Kidney (tissue), 14 donors: ENCODE data around the gene ARL11. TPM values are rescaled to one million over a fixed set of nuclear protein-coding genes. Genes with fewer than 3 reads are reported as not detected.

Experiments used
- DNase-seq, 5 donors: peaks; one replicate each; pipeline ENCODE4 v3.0.0-alpha.2; 2013 to 2020
- FAIRE-seq: peaks from 2 replicates; lab custom pipeline; 2012; peaks lifted over from hg19 to GRCh38; lab: Jason Lieb, UNC
- H3K27ac ChIP-seq, 2 donors: one replicate each; pipeline ENCODE4 v1.7.0; 2013; ENCODE audit warnings: low read depth in 2 of 2, low read length in 2 of 2, inconsistent platforms in 1 of 2
- H3K27me3 ChIP-seq: one replicate; pipeline ENCODE4 v1.7.1; 2013; ENCODE audit warnings: low read length, inconsistent platforms; ENCODE audit not compliant: control insufficient read depth, insufficient read depth
- H3K36me3 ChIP-seq, 3 donors: one replicate each; pipeline versions ENCODE4 v1.7.0 to v1.7.1; 2013; ENCODE audit warnings: low read length in 3 of 3, control low read depth in 1 of 3, inconsistent platforms in 1 of 3; ENCODE audit not compliant: insufficient read depth in 3 of 3, control insufficient read depth in 2 of 3
- H3K4me1 ChIP-seq, 3 donors: one replicate each; pipeline versions ENCODE4 v1.7.0 to v1.7.1; 2013; ENCODE audit warnings: low read length in 3 of 3, inconsistent platforms in 1 of 3, low read depth in 1 of 3; ENCODE audit not compliant: control insufficient read depth in 2 of 3, insufficient read depth in 2 of 3
- H3K4me3 ChIP-seq, 3 donors: one replicate each; pipeline versions ENCODE4 v1.7.0 to v1.8.1; 2013; ENCODE audit warnings: low read length in 3 of 3, control low read depth in 1 of 3, inconsistent platforms in 1 of 3
- H3K9ac ChIP-seq, 3 donors: one replicate each; pipeline versions ENCODE4 v1.7.0 to v1.7.1; 2013; ENCODE audit warnings: low read length in 3 of 3, control low read depth in 1 of 3, inconsistent platforms in 1 of 3
- H3K9me3 ChIP-seq, 3 donors: one replicate each; pipeline versions ENCODE4 v1.7.0 to v1.7.1; 2013; ENCODE audit warnings: low read length in 3 of 3, control low read depth in 1 of 3, inconsistent platforms in 1 of 3; ENCODE audit not compliant: control insufficient read depth in 2 of 3, insufficient read depth in 1 of 3
- CTCF ChIP-seq: IDR thresholded peaks from 3 replicates; pipeline ENCODE4 v1.5.1; 2012; ENCODE audit warnings: mild to moderate bottlenecking, moderate library complexity, borderline replicate concordance; ENCODE audit not compliant: insufficient read depth; ENCODE audit errors: extremely low read depth
- intact Hi-C: fragments of 100-400 bp; cut with DNase I; formaldehyde crosslinking; loops from one replicate; pipeline ENCODE4 v1.11.1; 2022
- polyA plus RNA-seq: library from polyadenylated mRNA; stranded (reverse); fragments of 350-450 nt; fragmentation: Illumina TruSeq; extraction: RNeasy Lipid Tissue Mini Kit (QIAGEN cat#74804); gene quantifications from one replicate; pipeline ENCODE4 v1.2.3, GENCODE V29; 2014; ENCODE audit warnings: low read depth, low replicate concordance; ENCODE audit not compliant: insufficient read depth
- total RNA-seq: library from RNA; stranded (reverse); fragmentation: NEBNext Ultra II Directional; extraction: Animal tissue kit (Norgen Biotek cat#: 25700); gene quantifications from one replicate; pipeline ENCODE4 v1.2.1, GENCODE V29; 2021
- donor health status: control.
- donor health status: control.
- donor health status: control.
- donor health status: control.
- donor health status: control.
- donor health status: DM: yes; HTN: yes; CAD: no.
- donor health status: Normal renal cell carcinoma (clear cell type).

The ARL11 gene
- total and polyA plus RNA-seq, 2 donors from 2014 or later: 0.19 to 1.6 TPM

- no peak overlapping the region for H3K27ac ChIP-seq
- TF ChIP-seq CTCF: no peak
- H3K9me3 ChIP-seq: no peaks in the 10 kb centered on the region
- peaks cover 0 to 2% (median 0%) of the 10 kb centered on the region in 3 donors for H3K4me1 ChIP-seq
- no peak for FAIRE-seq
- H3K27me3 ChIP-seq: no peaks in the 10 kb centered on the region
- no peaks in the 10 kb centered on the region for H3K36me3 ChIP-seq
- H3K9ac ChIP-seq: no peak overlapping the region
- H3K4me3 ChIP-seq: no peak overlapping the region
- no peak for DNase-seq
- intact Hi-C loops: no loop called here
Measured at GRCh38 chr13:49638744-49639072, 10.4 kb downstream of the ARL11 start.

- Histone ChIP-seq H3K36me3 (no peaks in the 10 kb centered on the region), H3K4me1 (no peaks in the 10 kb centered on the region), H3K4me3 (no peak overlapping the region), H3K9ac (no peak overlapping the region), H3K27me3 (no peaks in the 10 kb centered on the region), H3K27ac (no peak overlapping the region), H3K9me3 (no peaks in the 10 kb centered on the region)
- no peak for TF ChIP-seq CTCF
- DNase-seq: no peak
- no peak for FAIRE-seq
- intact Hi-C loops: no loop called here
Measured at GRCh38 chr13:49641801-49642291, 13.5 kb downstream of the ARL11 start.

GRCh38 chr13:49643035-49643646 is 14.8 kb downstream of the ARL11 start:
- Histone ChIP-seq H3K9me3 (no peaks in the 10 kb centered on the region), H3K36me3 (no peaks in the 10 kb centered on the region), H3K4me1 (no peaks in the 10 kb centered on the region), H3K9ac (no peak overlapping the region), H3K27me3 (no peaks in the 10 kb centered on the region), H3K4me3 (no peak overlapping the region), H3K27ac (no peak overlapping the region)
- intact Hi-C loops: no loop called here
- TF ChIP-seq CTCF: no peak
- DNase-seq (no peak), FAIRE-seq (no peak)

- Histone ChIP-seq H3K4me1 (no peaks in the 10 kb centered on the region), H3K9me3 (no peaks in the 10 kb centered on the region), H3K36me3 (no peaks in the 10 kb centered on the region), H3K27me3 (no peaks in the 10 kb centered on the region), H3K4me3 (no peak overlapping the region), H3K27ac (no peak overlapping the region), H3K9ac (no peak overlapping the region)
- intact Hi-C loops: no loop called here
- TF ChIP-seq CTCF: no peak
- FAIRE-seq (no peak), DNase-seq (no peak)
Measured at GRCh38 chr13:49645451-49645850, 17.1 kb downstream of the ARL11 start.
